Smooth muscle cell (in vitro differentiated cells): ENCODE results near the gene NLRP12. TPM values are rescaled to one million over a fixed set of nuclear protein-coding genes. Genes with fewer than 3 reads are reported as not detected.

Source experiments
- DNase-seq: peaks from one replicate; lab custom pipeline; 2025; ENCODE audit not compliant: unreplicated experiment; lab: John Stamatoyannopoulos, UW
- H2AFZ ChIP-seq: fragments of 200-600 bp; sonication (generic); 2 replicates; pipeline ENCODE4 v1.6.0; 2016; ENCODE audit warnings: antibody characterized with exemption, low read depth, mild to moderate bottlenecking
- H3F3A ChIP-seq: fragments of 200-600 bp; sonication (generic); 2 replicates; pipeline ENCODE4 v1.6.0; 2017; ENCODE audit warnings: antibody characterized with exemption, low read depth
- H3K27ac ChIP-seq: fragments of 200-600 bp; sonication (generic); 2 replicates; pipeline ENCODE4 v1.5.1; 2016; ENCODE audit warnings: low read depth, mild to moderate bottlenecking
- H3K27me3 ChIP-seq: fragments of 200-600 bp; sonication (generic); 2 replicates; pipeline ENCODE4 v1.6.1; 2016; ENCODE audit warnings: low read depth, mild to moderate bottlenecking
- H3K36me3 ChIP-seq: fragments of 200-600 bp; sonication (generic); 2 replicates; pipeline ENCODE4 v1.5.1; 2016; ENCODE audit warnings: low read depth
- H3K4me1 ChIP-seq: fragments of 200-600 bp; sonication (generic); 2 replicates; pipeline ENCODE4 v1.5.1; 2016; ENCODE audit warnings: low read depth
- H3K4me2 ChIP-seq: fragments of 200-600 bp; sonication (generic); 2 replicates; pipeline ENCODE4 v1.6.0; 2016; ENCODE audit warnings: mild to moderate bottlenecking
- H3K4me3 ChIP-seq: fragments of 200-600 bp; sonication (generic); 2 replicates; pipeline ENCODE4 v1.5.1; 2016; ENCODE audit warnings: mild to moderate bottlenecking
- H3K79me2 ChIP-seq: fragments of 200-600 bp; sonication (generic); 2 replicates; pipeline ENCODE4 v1.6.0; 2016; ENCODE audit warnings: low read depth, mild to moderate bottlenecking
- H3K9ac ChIP-seq: fragments of 200-600 bp; sonication (generic); 2 replicates; pipeline ENCODE4 v1.6.0; 2016; ENCODE audit warnings: low read depth
- H3K9me3 ChIP-seq: fragments of 200-600 bp; sonication (generic); replicated peaks from 2 replicates; pipeline ENCODE4 v1.5.1; 2016; ENCODE audit warnings: low read depth
- H4K20me1 ChIP-seq: fragments of 200-600 bp; sonication (generic); 2 replicates; pipeline ENCODE4 v1.6.0; 2016; ENCODE audit warnings: low read depth
- WGBS: methylation state at CpG from one replicate; pipeline ENCODE4 v1.1.7; 2016; ENCODE audit warnings: low lambda C conversion rate; 5-methylcytosine and 5-hydroxymethylcytosine counted together
- polyA plus RNA-seq: library from polyadenylated mRNA; unstranded; fragments of >200 nt; fragmentation: Nextera tagmentation; extraction: Ambion mirVana; gene quantifications from 2 replicates; pipeline ENCODE4 v1.2.1, GENCODE V29; 2016
- total RNA-seq: library from RNA; depleted of rRNA; stranded (reverse); fragments of >200 nt; gene quantifications from 2 replicates; pipeline ENCODE4 v1.2.3, GENCODE V29; 2014
- TF ChIP-seq, protein P1 (sequence below): fragments of 200-600 bp; sonication (generic); IDR thresholded peaks from 2 replicates; pipeline ENCODE4 v1.5.1; 2017; ENCODE audit warnings: borderline replicate concordance, mild to moderate bottlenecking, antibody characterized with exemption; ENCODE audit not compliant: insufficient read depth, poor library complexity, severe bottlenecking

Gene NLRP12
- total and polyA plus RNA-seq, 2 experiments from 2014 or later, result 0.04 TPM; not detected in 1

DNA sequence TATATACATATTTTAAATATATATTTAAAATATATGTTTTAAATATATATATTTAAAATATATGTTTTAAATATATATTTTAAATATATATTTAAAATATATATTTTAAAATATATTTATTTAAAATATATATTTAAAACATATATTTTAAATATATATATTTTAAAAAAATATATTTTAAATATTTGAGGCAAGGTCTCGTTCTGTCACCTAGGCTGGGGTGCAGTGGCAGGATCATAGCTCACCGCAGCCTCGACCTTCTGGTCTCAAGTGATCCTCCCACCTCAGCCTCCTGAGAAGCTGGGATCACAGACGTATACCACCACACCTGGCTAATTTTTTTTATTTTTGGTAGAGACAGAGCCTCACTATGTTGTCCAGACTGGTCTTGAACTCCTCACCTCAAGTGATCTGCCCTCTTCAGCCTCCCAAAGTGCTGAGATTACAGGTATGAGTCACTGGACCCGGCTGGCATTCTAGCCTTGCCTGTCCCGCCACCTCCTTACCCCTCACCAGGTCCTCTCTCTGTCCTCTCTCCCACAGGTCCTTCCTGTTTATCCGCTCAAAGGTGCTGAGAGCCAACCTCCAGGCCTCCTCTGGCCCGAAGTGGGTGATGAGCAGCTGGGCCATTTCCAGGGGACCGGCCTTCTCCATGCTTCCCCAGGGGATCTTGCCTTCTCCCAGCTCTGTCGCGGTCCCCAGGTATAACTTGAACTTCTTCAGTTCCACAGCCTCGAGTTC, 564 bp downstream of the NLRP12 start:
- Histone ChIP-seq H2AFZ (no peak overlapping the region), H3K4me2 (no peak overlapping the region), H3K9ac (no peak overlapping the region), H3K79me2 (no peaks in the 10 kb centered on the region), H3F3A (no peaks in the 10 kb centered on the region), H3K27me3 (no peaks in the 10 kb centered on the region), H3K4me3 (no peak overlapping the region), H3K4me1 (no peaks in the 10 kb centered on the region), H3K9me3 (no peaks in the 10 kb centered on the region), H3K27ac (no peak overlapping the region), H3K36me3 (no peaks in the 10 kb centered on the region), H4K20me1 (no peaks in the 10 kb centered on the region)
- no peak for DNase-seq
- TF ChIP-seq, protein P1, sequence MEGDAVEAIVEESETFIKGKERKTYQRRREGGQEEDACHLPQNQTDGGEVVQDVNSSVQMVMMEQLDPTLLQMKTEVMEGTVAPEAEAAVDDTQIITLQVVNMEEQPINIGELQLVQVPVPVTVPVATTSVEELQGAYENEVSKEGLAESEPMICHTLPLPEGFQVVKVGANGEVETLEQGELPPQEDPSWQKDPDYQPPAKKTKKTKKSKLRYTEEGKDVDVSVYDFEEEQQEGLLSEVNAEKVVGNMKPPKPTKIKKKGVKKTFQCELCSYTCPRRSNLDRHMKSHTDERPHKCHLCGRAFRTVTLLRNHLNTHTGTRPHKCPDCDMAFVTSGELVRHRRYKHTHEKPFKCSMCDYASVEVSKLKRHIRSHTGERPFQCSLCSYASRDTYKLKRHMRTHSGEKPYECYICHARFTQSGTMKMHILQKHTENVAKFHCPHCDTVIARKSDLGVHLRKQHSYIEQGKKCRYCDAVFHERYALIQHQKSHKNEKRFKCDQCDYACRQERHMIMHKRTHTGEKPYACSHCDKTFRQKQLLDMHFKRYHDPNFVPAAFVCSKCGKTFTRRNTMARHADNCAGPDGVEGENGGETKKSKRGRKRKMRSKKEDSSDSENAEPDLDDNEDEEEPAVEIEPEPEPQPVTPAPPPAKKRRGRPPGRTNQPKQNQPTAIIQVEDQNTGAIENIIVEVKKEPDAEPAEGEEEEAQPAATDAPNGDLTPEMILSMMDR, result no peak
- 90% methylated on average over 12 of the region's 12 CpGs for WGBS

DNA sequence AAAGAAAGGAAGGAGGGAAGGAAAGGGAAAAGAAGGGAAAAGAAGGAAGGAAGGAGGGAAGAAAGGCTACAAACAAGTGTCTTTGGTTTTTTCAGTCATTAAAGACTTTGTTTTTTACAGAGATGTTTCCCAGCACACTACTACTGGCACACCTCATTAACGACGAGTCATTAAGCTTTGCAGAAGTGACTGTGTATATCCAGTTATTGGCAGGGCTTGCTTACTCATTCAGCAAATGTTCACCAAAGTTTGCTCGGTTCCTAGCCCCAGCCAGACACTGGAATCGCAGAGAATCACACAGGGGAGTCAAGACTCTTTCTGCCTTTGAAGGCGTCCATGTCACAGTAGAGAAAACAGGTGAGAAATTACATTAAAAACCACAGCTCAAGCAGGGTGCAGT, 4.3 kb downstream of the NLRP12 start:
- Histone ChIP-seq H3K79me2 (no peaks in the 10 kb centered on the region), H3K4me3 (no peak overlapping the region), H2AFZ (no peak overlapping the region), H3K4me1 (no peaks in the 10 kb centered on the region), H4K20me1 (no peaks in the 10 kb centered on the region), H3K36me3 (no peaks in the 10 kb centered on the region), H3K27me3 (no peaks in the 10 kb centered on the region), H3F3A (no peaks in the 10 kb centered on the region), H3K27ac (no peak overlapping the region), H3K9ac (no peak overlapping the region), H3K4me2 (no peak overlapping the region), H3K9me3 (no peaks in the 10 kb centered on the region)
- 67% methylated on average over 5 of the region's 5 CpGs for WGBS
- DNase-seq, result no peak
- TF ChIP-seq, protein P1, result no peak

DNA sequence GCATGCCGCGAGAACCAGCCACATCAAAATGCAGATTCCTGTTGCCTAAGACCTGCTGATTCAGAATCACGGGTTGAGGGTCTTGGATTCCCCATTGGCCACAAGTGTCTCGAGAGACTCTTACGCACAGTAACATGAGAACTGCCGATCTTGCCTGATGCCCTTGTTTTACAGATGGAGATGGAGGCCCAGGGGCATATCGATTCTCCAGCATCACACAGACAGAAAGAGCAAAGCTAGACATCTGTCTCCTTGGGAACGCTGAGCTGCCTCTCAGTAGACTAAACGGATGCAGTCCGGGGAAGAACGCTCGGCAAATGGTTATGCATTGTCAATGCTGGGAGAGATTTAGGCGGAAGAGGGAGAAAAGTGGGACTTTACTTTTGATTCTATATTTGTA, 5.4 kb downstream of the NLRP12 start:
- no peak overlapping the region for H3K9ac ChIP-seq
- H3K36me3 ChIP-seq, result no peaks in the 10 kb centered on the region
- TF ChIP-seq, protein P1, result no peak
- WGBS, result 91% methylated on average over 13 of the region's 13 CpGs
- DNase-seq, result no peak
- no peak overlapping the region for H2AFZ ChIP-seq
- H3K9me3 ChIP-seq, result no peaks in the 10 kb centered on the region
- no peak overlapping the region for H3K4me2 ChIP-seq
- H3F3A ChIP-seq, result no peaks in the 10 kb centered on the region
- no peaks in the 10 kb centered on the region for H3K27me3 ChIP-seq
- no peak overlapping the region for H3K27ac ChIP-seq
- H3K4me1 ChIP-seq, result no peaks in the 10 kb centered on the region
- H4K20me1 ChIP-seq, result no peaks in the 10 kb centered on the region
- H3K79me2 ChIP-seq, result no peaks in the 10 kb centered on the region
- no peak overlapping the region for H3K4me3 ChIP-seq

DNA sequence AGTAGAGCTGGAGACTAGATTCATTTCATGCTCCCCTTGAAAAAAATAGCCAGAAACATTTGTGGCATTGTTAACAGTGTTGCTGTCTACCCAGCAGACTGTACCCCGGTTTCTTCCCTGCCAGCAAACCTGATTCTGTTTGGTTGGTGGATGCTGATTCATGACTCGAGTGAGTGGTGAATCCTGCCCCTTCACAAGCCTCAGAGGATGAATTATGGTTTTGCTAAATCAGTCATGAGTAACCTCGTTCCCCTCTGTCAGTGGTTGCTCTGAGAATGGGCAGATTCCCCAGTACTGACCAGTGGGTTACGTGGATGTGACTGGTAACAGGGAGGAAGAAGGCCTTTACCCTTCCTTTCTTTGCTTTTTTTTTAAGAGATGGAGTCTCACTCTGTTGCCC, 10.1 kb downstream of the NLRP12 start:
- no peak overlapping the region for H3K27ac ChIP-seq
- H3K27me3 ChIP-seq, result no peaks in the 10 kb centered on the region
- no peaks in the 10 kb centered on the region for H3K4me1 ChIP-seq
- H3K4me3 ChIP-seq, result no peak overlapping the region
- H3K9me3 ChIP-seq, result no peaks in the 10 kb centered on the region
- H3K79me2 ChIP-seq, result no peaks in the 10 kb centered on the region
- no peaks in the 10 kb centered on the region for H3K36me3 ChIP-seq
- H2AFZ ChIP-seq, result no peak overlapping the region
- WGBS, result 57% methylated on average over 4 of the region's 4 CpGs
- TF ChIP-seq, protein P1, result no peak
- no peak overlapping the region for H3K9ac ChIP-seq
- no peak for DNase-seq
- H4K20me1 ChIP-seq, result no peaks in the 10 kb centered on the region
- H3K4me2 ChIP-seq, result no peak overlapping the region
- H3F3A ChIP-seq, result no peaks in the 10 kb centered on the region
